Measurements from ENCODE around the gene NDUFS8. TPM values are rescaled to one million over a fixed set of nuclear protein-coding genes. Genes with fewer than 3 reads are reported as not detected.

Gene NDUFS8
- total and polyA plus RNA-seq, 2 of the 13 experiments (the other 11 are each of a cell fraction or from before 2014, with no cell fraction given), result 96.7 to 158 TPM

GRCh38 chr11:68012843-68013610 is 17.5 kb upstream of the NDUFS8 start (continued):
- TF ChIP-seq ZBTB40 (IDR thresholded peaks at IDR 0.05) (no peak), ZBTB40 (CRISPR knock-in tag; IDR thresholded peaks at IDR 0.05) (no peak), SOX6 (IDR thresholded peaks at IDR 0.05) (no peak), SOX6 (CRISPR knock-in tag; IDR thresholded peaks at IDR 0.05) (peak; percentile 49; the same call in 1 of the 2 replicates), KDM1A (CRISPR knock-in tag; IDR thresholded peaks at IDR 0.05) (0 out of 2 replicates have a peak, but pooled peaks have one; percentile 27), ZFP1 (CRISPR knock-in tag; IDR thresholded peaks at IDR 0.05) (0 out of 2 replicates have a peak, but pooled peaks have one; percentile 19), SRSF9 (IDR thresholded peaks at IDR 0.05; ENCODE audit: borderline replicate concordance, insufficient read depth, low read depth, low read length, poor library complexity, severe bottlenecking) (no peak), MAX (IDR thresholded peaks at IDR 0.05) (peak; percentile 36; the same call in 1 of the 2 replicates), MYNN (CRISPR knock-in tag; IDR thresholded peaks at IDR 0.05; ENCODE audit: low read depth) (no peak), RFX3 (CRISPR knock-in tag; IDR thresholded peaks at IDR 0.05) (0 out of 2 replicates have a peak, but pooled peaks have one; percentile 39), ZNF550 (CRISPR knock-in tag; IDR thresholded peaks at IDR 0.05; ENCODE audit: borderline replicate concordance) (no peak), SRY (CRISPR knock-in tag; IDR thresholded peaks at IDR 0.05) (no peak), ZNF331 (CRISPR knock-in tag; IDR thresholded peaks at IDR 0.05) (0 out of 2 replicates have a peak, but pooled peaks have one; percentile 19), CHD4 (IDR thresholded peaks at IDR 0.05; ENCODE audit: borderline replicate concordance, low read length) (no peak), ZNF674 (CRISPR knock-in tag; IDR thresholded peaks at IDR 0.05; ENCODE audit: low read depth) (no peak), SOX5 (CRISPR knock-in tag; IDR thresholded peaks at IDR 0.05; ENCODE audit: borderline replicate concordance) (peak; percentile 73; the same call in 1 of the 2 replicates), ZNF616 (CRISPR knock-in tag; IDR thresholded peaks at IDR 0.05; ENCODE audit: low read depth) (no peak), ZNF432 (CRISPR knock-in tag; IDR thresholded peaks at IDR 0.05; ENCODE audit: borderline replicate concordance) (no peak), ZNF720 (CRISPR knock-in tag; IDR thresholded peaks at IDR 0.05) (no peak)
- TF ChIP-seq, protein P1, sequence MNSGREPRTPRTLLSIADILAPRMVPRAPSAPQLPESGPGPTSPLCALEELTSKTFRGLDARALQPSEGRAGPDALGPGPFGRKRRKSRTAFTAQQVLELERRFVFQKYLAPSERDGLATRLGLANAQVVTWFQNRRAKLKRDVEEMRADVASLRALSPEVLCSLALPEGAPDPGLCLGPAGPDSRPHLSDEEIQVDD (CRISPR knock-in tag; IDR thresholded peaks at IDR 0.05; ENCODE audit: borderline replicate concordance), result no peak
